Anterior cingulate cortex (tissue), 58 donors: ENCODE results near the gene EFNB3.

Source experiments
- DNase-seq, 58 donors: peaks; one replicate each; lab custom pipeline; 2025; lab: John Stamatoyannopoulos, UW

EFNB3 gene

GRCh38 chr17:7697828-7698588 is 7.0 kb upstream of the EFNB3 start:
- DNase-seq, result no peak

GRCh38 chr17:7700510-7700909 is 4.5 kb upstream of the EFNB3 start:
- no peak for DNase-seq

GRCh38 chr17:7701681-7702080 is 3.3 kb upstream of the EFNB3 start:
- DNase-seq, result no peak

GRCh38 chr17:7702776-7703175 is 2.2 kb upstream of the EFNB3 start:
- no peak for DNase-seq

DNA sequence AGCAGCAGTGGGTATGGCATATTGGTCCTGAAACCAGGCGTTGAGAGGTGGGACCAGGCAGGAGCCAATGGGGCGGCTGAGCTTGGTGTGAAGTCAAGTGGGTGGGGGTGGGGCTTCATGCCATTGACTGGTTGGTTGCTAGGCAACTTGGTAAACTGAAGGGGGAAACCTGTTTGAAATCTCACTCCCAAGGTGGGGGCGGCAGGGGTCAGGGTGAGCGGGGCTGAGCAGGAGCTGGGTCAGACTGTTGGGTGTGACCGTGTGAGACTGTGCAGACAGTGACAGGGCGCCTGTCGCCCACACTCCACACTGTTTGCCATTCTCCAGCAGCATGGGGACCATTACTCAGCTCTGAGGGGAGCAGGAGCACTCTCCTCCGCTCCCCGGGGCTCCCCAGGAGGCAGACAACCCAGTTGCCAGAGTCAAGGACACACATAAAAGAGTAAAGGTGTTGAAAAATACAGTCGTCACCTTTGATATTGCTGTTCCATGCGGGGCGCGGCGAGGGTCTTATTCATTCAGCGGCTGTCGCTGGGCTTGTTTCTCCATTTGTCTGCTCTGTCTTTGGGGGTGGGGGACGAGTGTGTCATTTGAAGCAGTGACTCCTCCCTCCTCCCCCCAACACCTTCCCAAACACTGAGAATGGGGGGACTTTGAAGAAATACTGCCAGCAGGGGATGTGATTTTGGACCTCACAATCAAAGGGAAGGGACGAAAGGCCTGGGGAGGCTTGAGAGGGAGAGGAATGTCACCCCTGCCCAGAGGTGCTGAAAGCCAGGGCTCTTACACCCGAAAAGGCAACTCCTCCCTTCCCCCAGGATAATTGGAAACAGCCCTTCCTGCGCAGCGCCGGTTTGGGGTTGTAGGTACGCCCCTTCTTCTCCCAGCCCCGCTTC is 1.2 kb upstream of the EFNB3 start:
- DNase-seq, result peak in 46 of 58 donors; percentile 13 to 86 (median 63)

DNA sequence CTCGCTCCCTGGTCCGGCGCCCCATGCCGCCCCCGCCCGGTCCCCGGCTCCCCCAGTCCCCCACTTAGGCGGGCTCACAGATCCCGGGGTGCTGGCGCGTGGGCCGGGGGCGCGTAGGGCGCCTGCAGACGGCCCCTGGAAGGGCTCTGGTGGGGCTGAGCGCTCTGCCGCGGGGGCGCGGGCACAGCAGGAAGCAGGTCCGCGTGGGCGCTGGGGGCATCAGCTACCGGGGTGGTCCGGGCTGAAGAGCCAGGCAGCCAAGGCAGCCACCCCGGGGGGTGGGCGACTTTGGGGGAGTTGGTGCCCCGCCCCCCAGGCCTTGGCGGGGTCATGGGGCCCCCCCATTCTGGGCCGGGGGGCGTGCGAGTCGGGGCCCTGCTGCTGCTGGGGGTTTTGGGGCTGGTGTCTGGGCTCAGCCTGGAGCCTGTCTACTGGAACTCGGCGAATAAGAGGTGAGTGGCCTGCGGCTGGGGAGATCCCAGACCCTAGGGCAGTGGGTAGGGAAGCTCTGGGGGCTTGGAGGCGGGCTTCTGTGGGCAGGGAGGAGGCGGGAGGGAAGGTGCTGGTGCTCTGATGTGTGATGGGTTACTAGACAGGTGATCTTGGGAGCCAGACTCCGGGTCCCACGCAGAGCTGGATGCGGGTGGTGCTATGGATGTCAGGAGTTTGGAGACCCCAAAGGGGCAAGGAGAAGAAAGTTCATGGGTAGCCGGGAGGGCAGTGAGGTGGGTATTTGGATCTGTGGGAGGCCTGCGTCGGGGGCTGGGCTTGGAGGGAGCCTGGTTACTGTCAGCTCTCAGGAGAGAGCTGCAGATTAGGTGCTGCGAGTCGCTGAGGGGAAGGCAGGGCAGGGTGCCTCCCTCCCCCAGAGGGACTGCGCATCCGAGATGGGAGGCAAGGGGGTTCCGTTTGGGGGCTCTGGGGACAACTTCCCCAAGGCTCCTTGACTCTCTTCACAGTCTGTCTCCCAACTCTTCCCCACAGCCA is 560 bp downstream of the EFNB3 start:
- peak in 1 of 58 donors; percentile 43 for DNase-seq

GRCh38 chr17:7706631-7707354 is 1.8 kb downstream of the EFNB3 start:
- DNase-seq, result no peak

- DNase-seq, result peak in 11 of 58 donors; percentile 7 to 58 (median 24)
Observed at GRCh38 chr17:7707446-7707845, 2.4 kb downstream of the EFNB3 start.

- no peak for DNase-seq
Observed at GRCh38 chr17:7707858-7708750, 3.1 kb downstream of the EFNB3 start.

DNA sequence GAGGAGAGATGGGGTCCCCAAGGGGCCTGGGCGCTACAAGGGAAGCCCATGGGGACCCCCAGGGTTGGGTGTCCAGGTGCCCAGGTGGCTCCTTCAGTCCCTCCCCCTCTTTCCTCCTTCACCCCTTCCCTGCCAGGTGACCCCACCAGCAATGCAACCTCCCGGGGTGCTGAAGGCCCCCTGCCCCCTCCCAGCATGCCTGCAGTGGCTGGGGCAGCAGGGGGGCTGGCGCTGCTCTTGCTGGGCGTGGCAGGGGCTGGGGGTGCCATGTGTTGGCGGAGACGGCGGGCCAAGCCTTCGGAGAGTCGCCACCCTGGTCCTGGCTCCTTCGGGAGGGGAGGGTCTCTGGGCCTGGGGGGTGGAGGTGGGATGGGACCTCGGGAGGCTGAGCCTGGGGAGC is 4.0 kb downstream of the EFNB3 start:
- DNase-seq, result no peak

- no peak for DNase-seq
Observed at GRCh38 chr17:7710301-7710700, 5.3 kb downstream of the EFNB3 start.

DNA sequence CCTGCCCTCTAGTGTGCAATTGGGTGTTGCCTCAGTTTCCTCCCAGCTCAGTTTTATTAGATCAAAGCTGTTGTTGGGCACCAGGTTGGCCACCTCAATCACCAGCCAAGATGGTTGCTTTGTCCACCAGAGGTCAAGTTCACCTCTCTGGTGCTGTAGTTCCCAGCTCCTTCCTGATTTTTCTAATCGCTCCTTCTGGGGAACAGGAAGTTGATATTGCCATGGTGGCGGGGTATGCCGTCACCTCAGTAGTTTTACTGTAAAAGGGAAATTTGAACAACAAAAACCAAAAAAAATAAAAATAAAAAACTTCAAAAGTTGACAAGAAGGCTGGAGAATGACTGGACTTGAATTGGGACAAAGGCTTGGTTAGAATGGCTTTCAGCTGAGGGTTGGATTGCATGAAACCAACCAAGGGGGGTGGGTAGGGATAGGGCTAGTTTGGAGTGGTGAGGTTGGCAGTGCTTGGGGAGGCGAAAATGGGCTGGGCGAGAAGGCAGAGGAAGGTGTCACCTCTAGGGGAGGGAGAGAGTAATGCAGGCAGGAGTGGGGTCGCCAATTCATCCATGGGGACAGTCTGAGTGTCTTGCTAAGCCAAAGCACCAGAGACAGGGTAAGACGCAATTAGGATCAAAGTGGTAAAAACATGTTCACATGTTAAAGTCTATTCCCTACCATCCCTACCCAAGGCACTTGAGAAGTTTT is 6.2 kb downstream of the EFNB3 start:
- no peak for DNase-seq

- peak in 4 of 58 donors; percentile 7 to 40 (median 20) for DNase-seq
Observed at GRCh38 chr17:7712111-7712771, 7.2 kb downstream of the EFNB3 start.

DNA sequence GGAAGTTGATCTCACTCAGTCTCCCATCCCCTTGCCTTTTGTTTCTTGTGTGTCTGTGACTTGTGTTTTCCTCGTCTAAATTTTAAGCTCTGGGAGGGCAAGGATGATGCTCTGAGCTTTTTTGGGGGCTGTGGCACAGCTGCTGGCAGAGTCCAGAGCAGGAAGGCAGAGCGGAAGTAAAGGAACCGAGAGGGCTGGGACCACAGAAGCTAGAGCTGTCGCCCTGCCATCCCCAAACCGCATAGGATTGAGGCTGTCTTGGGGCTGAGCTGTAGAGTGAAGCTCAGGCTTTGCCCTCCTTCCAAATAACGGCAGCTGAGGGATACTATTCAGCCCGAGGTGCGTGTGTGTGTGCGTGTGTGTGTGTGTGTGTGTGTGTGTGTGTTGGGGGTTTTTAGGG is 8.8 kb downstream of the EFNB3 start:
- DNase-seq, result no peak

- DNase-seq, result no peak
Observed at GRCh38 chr17:7714721-7715594, 10.0 kb downstream of the EFNB3 start.
